ENCODE results near the gene ALDH4A1. TPM values are rescaled to one million over a fixed set of nuclear protein-coding genes. Genes with fewer than 3 reads are reported as not detected.

The ALDH4A1 gene
- total RNA-seq, 1 experiment from 2014 or later: 26.1 TPM

DNA sequence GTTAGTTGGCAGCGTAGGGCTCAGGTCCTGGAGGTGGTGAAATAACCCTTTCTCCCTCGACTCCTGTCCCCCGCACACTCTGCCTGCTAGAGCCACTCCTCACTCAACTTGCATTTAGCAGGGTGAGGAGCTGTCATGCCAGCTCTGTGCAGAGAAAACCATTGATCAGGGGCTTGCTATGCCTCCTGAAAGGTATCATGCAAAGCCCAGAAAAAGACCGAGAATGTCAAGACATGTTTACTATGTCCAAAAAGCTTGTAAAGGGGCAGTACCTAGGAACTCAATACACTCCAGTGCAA lies 18.0 kb downstream of the ALDH4A1 start:
- Histone ChIP-seq H2BK120ac (ENCODE audit: low read depth, low read length, poor library complexity, severe bottlenecking) (no peak overlapping the region), H3K18ac (ENCODE audit: insufficient read length, low read depth, low read length) (no peak overlapping the region), H3T11ph (ENCODE audit: low read length) (no peak overlapping the region), H3K79me1 (ENCODE audit: insufficient read depth, low read depth, low read length, poor library complexity, severe bottlenecking) (no peaks in the 10 kb centered on the region), H3K56ac (ENCODE audit: insufficient read length, low read depth, low read length) (no peak overlapping the region), H2AK5ac (ENCODE audit: insufficient read length, low read length) (no peak overlapping the region), H4K20me1 (ENCODE audit: control insufficient read depth, insufficient read depth, insufficient read length) (no peaks in the 10 kb centered on the region), H4K5ac (ENCODE audit: insufficient read length, low read depth, low read length) (no peak overlapping the region), H3K23me2 (ENCODE audit: insufficient read length, low read depth, low read length, poor library complexity, severe bottlenecking) (no peaks in the 10 kb centered on the region), H3K9me3 (ENCODE audit: control insufficient read depth, low read depth, low read length) (no peaks in the 10 kb centered on the region), H4K91ac (ENCODE audit: insufficient read length, low read depth, low read length) (no peak overlapping the region), H3K27ac (ENCODE audit: insufficient read length, low read depth, low read length) (no peak overlapping the region), H3K27me3 (ENCODE audit: insufficient read depth, low read length) (no peaks in the 10 kb centered on the region), H3K23ac (ENCODE audit: insufficient read length, low read depth, low read length) (no peak overlapping the region), H3K14ac (ENCODE audit: insufficient read depth, low read length) (no peak overlapping the region), H2BK15ac (ENCODE audit: low read depth, low read length) (no peak overlapping the region), H3K9ac (ENCODE audit: extremely low read depth, insufficient read length, low read length) (no peak overlapping the region), H2BK12ac (ENCODE audit: insufficient read length, low read depth, low read length) (no peak overlapping the region), H4K8ac (replicated peaks; ENCODE audit: insufficient read length, low read depth, low read length) (no peak overlapping the region), H3K4me2 (ENCODE audit: insufficient read depth, insufficient read length, low read length) (no peak overlapping the region), H2BK20ac (ENCODE audit: low read depth, low read length, poor library complexity, severe bottlenecking) (no peak overlapping the region), H2AFZ (ENCODE audit: low read length) (no peak overlapping the region), H3K4ac (ENCODE audit: low read depth, low read length) (no peak overlapping the region), H3K4me1 (ENCODE audit: insufficient read depth, low read length) (no peaks in the 10 kb centered on the region), H3K79me2 (ENCODE audit: insufficient read depth, low read length) (no peaks in the 10 kb centered on the region), H2BK5ac (ENCODE audit: insufficient read length, low read length) (no peak overlapping the region)
- peaks cover 0 to 8% of the 10 kb centered on the region in 2 experiments; a peak in 2 of 4 replicates for H3K4me1 Mint-ChIP-seq
- no peaks in the 10 kb centered on the region for H3K27me3 Mint-ChIP-seq (ENCODE audit: low read depth)
- H3K27ac Mint-ChIP-seq: no peak overlapping the region
- no peak for DNase-seq
- H3K4me3 Mint-ChIP-seq: no peak overlapping the region
- H3K9me3 Mint-ChIP-seq: no peaks in the 10 kb centered on the region
- WGBS (ENCODE audit: extremely low coverage, insufficient read length, low lambda C conversion rate): no CpG with 5 or more reads among the region's 4 CpGs
- TF ChIP-seq, protein P1, sequence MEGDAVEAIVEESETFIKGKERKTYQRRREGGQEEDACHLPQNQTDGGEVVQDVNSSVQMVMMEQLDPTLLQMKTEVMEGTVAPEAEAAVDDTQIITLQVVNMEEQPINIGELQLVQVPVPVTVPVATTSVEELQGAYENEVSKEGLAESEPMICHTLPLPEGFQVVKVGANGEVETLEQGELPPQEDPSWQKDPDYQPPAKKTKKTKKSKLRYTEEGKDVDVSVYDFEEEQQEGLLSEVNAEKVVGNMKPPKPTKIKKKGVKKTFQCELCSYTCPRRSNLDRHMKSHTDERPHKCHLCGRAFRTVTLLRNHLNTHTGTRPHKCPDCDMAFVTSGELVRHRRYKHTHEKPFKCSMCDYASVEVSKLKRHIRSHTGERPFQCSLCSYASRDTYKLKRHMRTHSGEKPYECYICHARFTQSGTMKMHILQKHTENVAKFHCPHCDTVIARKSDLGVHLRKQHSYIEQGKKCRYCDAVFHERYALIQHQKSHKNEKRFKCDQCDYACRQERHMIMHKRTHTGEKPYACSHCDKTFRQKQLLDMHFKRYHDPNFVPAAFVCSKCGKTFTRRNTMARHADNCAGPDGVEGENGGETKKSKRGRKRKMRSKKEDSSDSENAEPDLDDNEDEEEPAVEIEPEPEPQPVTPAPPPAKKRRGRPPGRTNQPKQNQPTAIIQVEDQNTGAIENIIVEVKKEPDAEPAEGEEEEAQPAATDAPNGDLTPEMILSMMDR (conservative IDR thresholded peaks at IDR 0.05): no peak
- peaks cover 4 to 21% (median 12%) of the 10 kb centered on the region in 3 experiments; a peak in 5 of 7 replicates for H3K36me3 Mint-ChIP-seq (ENCODE audit: insufficient read depth in 1 of 3, low read depth in 3 of 3)
